ENCODE results near the gene DUSP22.

Gene DUSP22

GRCh38 chr6:354631-355280, 62.5 kb downstream of the DUSP22 start:
- Histone ChIP-seq H3K27ac (no peak overlapping the region), H3K4me3 (no peak overlapping the region), H3K27me3 (no peaks in the 10 kb centered on the region), H3K36me3 (peaks cover 6 to 17% (median 15%) of the 10 kb centered on the region in 3 donors), H3K9me3 (no peaks in the 10 kb centered on the region), H3K4me1 (no peaks in the 10 kb centered on the region)
- TF ChIP-seq, protein P1, sequence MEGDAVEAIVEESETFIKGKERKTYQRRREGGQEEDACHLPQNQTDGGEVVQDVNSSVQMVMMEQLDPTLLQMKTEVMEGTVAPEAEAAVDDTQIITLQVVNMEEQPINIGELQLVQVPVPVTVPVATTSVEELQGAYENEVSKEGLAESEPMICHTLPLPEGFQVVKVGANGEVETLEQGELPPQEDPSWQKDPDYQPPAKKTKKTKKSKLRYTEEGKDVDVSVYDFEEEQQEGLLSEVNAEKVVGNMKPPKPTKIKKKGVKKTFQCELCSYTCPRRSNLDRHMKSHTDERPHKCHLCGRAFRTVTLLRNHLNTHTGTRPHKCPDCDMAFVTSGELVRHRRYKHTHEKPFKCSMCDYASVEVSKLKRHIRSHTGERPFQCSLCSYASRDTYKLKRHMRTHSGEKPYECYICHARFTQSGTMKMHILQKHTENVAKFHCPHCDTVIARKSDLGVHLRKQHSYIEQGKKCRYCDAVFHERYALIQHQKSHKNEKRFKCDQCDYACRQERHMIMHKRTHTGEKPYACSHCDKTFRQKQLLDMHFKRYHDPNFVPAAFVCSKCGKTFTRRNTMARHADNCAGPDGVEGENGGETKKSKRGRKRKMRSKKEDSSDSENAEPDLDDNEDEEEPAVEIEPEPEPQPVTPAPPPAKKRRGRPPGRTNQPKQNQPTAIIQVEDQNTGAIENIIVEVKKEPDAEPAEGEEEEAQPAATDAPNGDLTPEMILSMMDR (IDR thresholded peaks at IDR 0.05), result no peak
- no peak for DNase-seq
- intact Hi-C loops (cut with DNase I; ENCODE audit: low total_unique reads), result no loop called here

DNA sequence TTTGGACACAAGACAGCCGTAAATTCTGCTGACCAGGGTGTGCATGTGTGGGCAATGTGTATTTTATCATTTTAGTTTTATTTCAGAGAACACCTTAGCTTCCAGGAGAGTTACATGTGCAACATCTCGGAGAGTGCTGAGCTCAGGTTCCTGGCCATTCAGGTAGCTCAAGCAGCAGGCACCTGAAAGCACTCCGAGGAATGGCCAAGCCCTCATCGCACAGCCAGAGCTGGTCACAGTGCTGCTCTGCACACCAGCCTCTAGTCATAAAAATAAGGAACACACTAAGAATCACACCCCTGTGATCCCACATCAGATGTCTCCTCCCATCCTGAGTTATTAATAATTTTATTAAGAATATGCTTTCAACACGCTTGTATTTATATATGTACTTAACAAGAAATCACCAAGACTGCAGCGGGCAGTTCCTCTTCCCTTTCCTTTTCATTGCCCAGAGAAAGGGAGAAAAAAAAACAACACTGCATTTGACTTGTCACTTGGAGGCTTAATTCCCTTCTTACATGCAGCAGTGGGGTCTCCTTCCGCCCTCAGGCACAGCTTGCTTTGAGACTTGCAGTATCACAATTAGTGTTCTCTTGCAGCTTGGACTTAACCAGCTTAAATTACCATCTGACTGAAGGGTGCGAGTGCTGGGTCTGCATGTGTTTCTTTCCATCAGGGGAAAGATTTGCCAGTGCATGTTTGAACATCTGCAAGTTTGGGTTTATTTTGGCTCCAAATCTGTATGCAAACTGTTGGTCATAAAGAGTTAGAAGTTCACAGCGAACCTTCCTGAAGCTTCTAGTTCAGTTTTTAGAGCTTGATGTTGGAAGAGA, 63.3 kb downstream of the DUSP22 start:
- Histone ChIP-seq H3K27me3 (no peaks in the 10 kb centered on the region), H3K9me3 (no peaks in the 10 kb centered on the region), H3K36me3 (peaks cover 0 to 8% (median 6%) of the 10 kb centered on the region in 3 donors), H3K27ac (no peak overlapping the region), H3K4me1 (no peaks in the 10 kb centered on the region), H3K4me3 (no peak overlapping the region)
- intact Hi-C loops (cut with DNase I; ENCODE audit: low total_unique reads), result no loop called here
- TF ChIP-seq, protein P1 (IDR thresholded peaks at IDR 0.05), result no peak
- no peak for DNase-seq

DNA sequence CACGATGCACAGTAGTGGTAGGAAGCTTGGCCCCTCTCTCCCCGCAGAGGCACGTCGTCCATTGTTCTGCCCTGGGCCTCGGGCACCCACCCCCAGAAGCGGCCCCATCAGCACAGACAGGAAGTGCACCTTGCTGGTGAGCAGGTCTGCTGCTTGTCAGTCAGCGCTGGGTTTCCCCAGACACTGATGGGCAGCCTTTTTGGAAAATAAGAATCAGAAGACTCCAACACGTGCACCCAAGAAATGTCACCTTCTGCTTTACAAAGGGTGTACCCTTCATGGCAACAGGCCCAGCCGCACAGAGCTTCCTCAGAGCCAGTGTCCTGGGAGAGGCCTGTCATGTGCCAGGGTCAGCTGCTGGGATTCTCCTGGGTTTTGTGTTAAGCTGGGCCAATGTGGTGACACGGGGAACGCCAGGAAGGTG, 64.6 kb downstream of the DUSP22 start:
- TF ChIP-seq, protein P1 (IDR thresholded peaks at IDR 0.05), result no peak
- no peak overlapping the region for H3K4me3 ChIP-seq
- H3K27me3 ChIP-seq, result no peaks in the 10 kb centered on the region
- H3K36me3 ChIP-seq, result no peaks in the 10 kb centered on the region
- peak in 1 of 2 donors; percentile 73 for DNase-seq
- H3K4me1 ChIP-seq, result no peaks in the 10 kb centered on the region
- H3K9me3 ChIP-seq, result no peaks in the 10 kb centered on the region
- intact Hi-C loops (cut with DNase I; ENCODE audit: low total_unique reads), result no loop called here
- H3K27ac ChIP-seq, result no peak overlapping the region

DNA sequence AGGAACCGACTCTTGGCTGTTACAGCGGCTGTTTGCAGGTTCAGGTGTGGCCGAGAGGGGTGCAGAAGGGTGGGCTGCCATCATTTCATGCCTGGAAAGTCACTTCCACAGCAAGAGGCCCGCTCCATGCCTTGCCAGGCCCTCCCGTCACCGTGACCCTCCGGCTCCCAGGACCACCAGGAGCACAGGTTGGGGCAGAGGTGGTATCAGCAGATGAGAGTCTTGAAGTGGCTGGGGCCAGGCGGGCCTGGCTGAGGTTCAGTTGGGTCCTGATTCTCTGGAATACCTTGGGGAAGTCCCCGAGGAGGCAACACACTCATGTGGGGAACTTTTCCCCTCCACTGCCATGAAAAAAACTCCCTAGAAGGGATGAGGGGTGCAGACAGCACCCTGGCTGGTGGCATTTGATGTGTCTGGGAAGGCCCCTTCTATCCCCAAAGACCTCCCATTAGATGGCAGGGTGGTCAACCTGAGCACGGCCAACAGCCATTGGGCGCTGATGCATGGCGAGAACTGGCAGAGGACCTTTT, 65.0 kb downstream of the DUSP22 start:
- Histone ChIP-seq H3K27ac (no peak overlapping the region), H3K9me3 (peaks cover 0 to 4% (median 0%) of the 10 kb centered on the region in 3 donors), H3K4me1 (no peaks in the 10 kb centered on the region), H3K27me3 (no peaks in the 10 kb centered on the region), H3K36me3 (no peaks in the 10 kb centered on the region), H3K4me3 (no peak overlapping the region)
- intact Hi-C loops (cut with DNase I; ENCODE audit: low total_unique reads), result no loop called here
- TF ChIP-seq, protein P1 (IDR thresholded peaks at IDR 0.05), result no peak
- DNase-seq, result no peak

DNA sequence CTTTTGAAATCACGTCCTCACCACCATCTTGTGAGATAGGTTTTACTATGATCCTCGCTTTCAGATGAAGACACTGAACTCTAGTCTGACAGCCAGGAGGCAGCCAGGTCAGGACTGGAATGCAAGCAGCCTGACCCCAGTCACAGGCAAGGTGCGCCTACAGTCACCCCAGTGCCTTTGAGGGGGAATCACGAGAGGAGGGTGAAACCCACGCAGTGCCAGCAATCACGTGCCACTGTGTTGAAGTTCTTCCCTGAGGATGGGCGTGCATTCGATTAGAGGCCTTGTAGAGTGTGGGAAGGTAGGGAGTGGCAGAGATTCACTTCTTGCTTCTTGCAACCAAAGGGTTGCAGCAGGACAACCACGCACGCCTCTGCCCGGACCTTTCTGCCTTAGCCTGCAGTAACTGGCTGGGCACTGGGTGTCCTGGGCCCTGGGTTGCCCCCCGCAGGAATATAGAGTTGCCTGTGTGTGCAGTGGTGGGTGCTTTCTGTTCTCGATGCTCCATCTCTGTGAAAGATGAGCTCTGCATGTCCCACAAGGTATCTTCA, 65.6 kb downstream of the DUSP22 start:
- Histone ChIP-seq H3K4me3 (no peak overlapping the region), H3K4me1 (no peaks in the 10 kb centered on the region), H3K36me3 (no peaks in the 10 kb centered on the region), H3K9me3 (peaks cover 0 to 10% (median 1%) of the 10 kb centered on the region in 3 donors), H3K27me3 (no peaks in the 10 kb centered on the region), H3K27ac (no peak overlapping the region)
- TF ChIP-seq, protein P1 (IDR thresholded peaks at IDR 0.05), result no peak
- intact Hi-C loops (cut with DNase I; ENCODE audit: low total_unique reads), result no loop called here
- DNase-seq, result peak in 1 of 2 donors; percentile 64

Measured in tibial artery (tissue), 4 donors.